Naive thymus-derived CD8-positive, alpha-beta T cell (primary cell): ENCODE measurements around the gene SHISA6. TPM values are rescaled to one million over a fixed set of nuclear protein-coding genes. Genes with fewer than 3 reads are reported as not detected.

Experiments used
- ATAC-seq, 2 donors: fragments of 150-1000 bp; cut with Tn5 transposase in 1 of 2; sonication (Bioruptor Pico), chemical (Tn5 transposase) in 1 of 2; 1 replicate in 1 of 2; 2 replicates in 1 of 2; pipeline ENCODE4 v1.10.0; 2021; ENCODE audit warnings: mild to moderate bottlenecking in 2 of 2, moderate library complexity in 2 of 2
- POLR2A ChIA-PET: fragments of 350-600 bp; sonication (Branson Sonifier 250); formaldehyde crosslinking; loops from one replicate; lab custom pipeline; 2021; ENCODE audit warnings: antibody characterized with exemption; lab: Charles Lee
- DNase-seq, 10 donors: peaks; one replicate each; pipeline versions ENCODE4 v3.0.0 to v3.0.0-alpha.2; 2020 to 2022
- H3K27ac Mint-ChIP-seq, 10 donors: one replicate each; pipeline ENCODE4 v1.8.0; 2020 to 2022; ENCODE audit warnings: mild to moderate bottlenecking in 10 of 10, mixed read lengths in 10 of 10, moderate library complexity in 4 of 10, inconsistent platforms in 1 of 10
- H3K27me3 Mint-ChIP-seq, 5 donors: one replicate each; pipeline ENCODE4 v1.8.0; 2021 to 2022; ENCODE audit warnings: mixed read lengths in 5 of 5
- H3K36me3 Mint-ChIP-seq, 3 donors: one replicate each; pipeline ENCODE4 v1.8.0; 2020 to 2022; ENCODE audit warnings: mixed read lengths in 3 of 3, mild to moderate bottlenecking in 2 of 3, inconsistent platforms in 1 of 3
- H3K4me1 Mint-ChIP-seq, 4 donors: one replicate each; pipeline ENCODE4 v1.8.0; 2021 to 2022; ENCODE audit warnings: mixed read lengths in 4 of 4
- H3K4me3 Mint-ChIP-seq, 10 donors: one replicate each; pipeline ENCODE4 v1.8.0; 2020 to 2022; ENCODE audit warnings: mild to moderate bottlenecking in 10 of 10, mixed read lengths in 10 of 10, moderate library complexity in 6 of 10, inconsistent platforms in 1 of 10
- H3K9me3 Mint-ChIP-seq, 9 donors: one replicate each; pipeline ENCODE4 v1.8.0; 2020 to 2022; ENCODE audit warnings: mixed read lengths in 9 of 9, mild to moderate bottlenecking in 3 of 9, inconsistent platforms in 1 of 9, moderate library complexity in 1 of 9
- polyA plus RNA-seq, 3 donors: library from polyadenylated mRNA; unstranded; fragments of 300-500 nt; fragmentation: Illumina TruSeq; gene quantifications; one replicate each; pipeline ENCODE4 v1.2.3, GENCODE V29; 2021
- total RNA-seq, 8 experiments: library from RNA in 2 of 8; stranded (reverse) in 2 of 8; gene quantifications; one replicate each; pipeline ENCODE4 v1.2.3 and lab custom pipeline; 2021 to 2026

The SHISA6 gene
- total and polyA plus RNA-seq, 5 experiments from 2014 or later: not detected

- no peaks in the 10 kb centered on the region for H3K4me1 Mint-ChIP-seq
- DNase-seq (no peak), ATAC-seq (no peak)
- H3K36me3 Mint-ChIP-seq: no peaks in the 10 kb centered on the region
- peaks cover 0 to 11% (median 3%) of the 10 kb centered on the region in 5 donors for H3K27me3 Mint-ChIP-seq
- no peak overlapping the region for H3K27ac Mint-ChIP-seq
- no peak overlapping the region for H3K4me3 Mint-ChIP-seq
- POLR2A ChIA-PET: no interaction called here
- peaks cover 0 to 16% (median 0%) of the 10 kb centered on the region in 9 donors for H3K9me3 Mint-ChIP-seq
Measured at GRCh38 chr17:11273596-11273995, 32.6 kb downstream of the SHISA6 start.

GRCh38 chr17:11274106-11274505 is 33.1 kb downstream of the SHISA6 start:
- Mint-ChIP-seq H3K36me3 (no peaks in the 10 kb centered on the region), H3K27ac (no peak overlapping the region), H3K4me3 (no peak overlapping the region), H3K4me1 (no peaks in the 10 kb centered on the region), H3K9me3 (peaks cover 0 to 16% (median 0%) of the 10 kb centered on the region in 9 donors), H3K27me3 (peaks cover 0 to 11% (median 3%) of the 10 kb centered on the region in 5 donors)
- DNase-seq: no peak
- ATAC-seq: no peak
- POLR2A ChIA-PET: no interaction called here

GRCh38 chr17:11276486-11276885 is 35.5 kb downstream of the SHISA6 start:
- Mint-ChIP-seq H3K4me3 (no peak overlapping the region), H3K27ac (no peak overlapping the region), H3K27me3 (peaks cover 0 to 11% (median 3%) of the 10 kb centered on the region in 5 donors), H3K9me3 (peaks cover 0 to 22% (median 7%) of the 10 kb centered on the region in 9 donors), H3K4me1 (no peaks in the 10 kb centered on the region), H3K36me3 (no peaks in the 10 kb centered on the region)
- ATAC-seq (no peak), DNase-seq (no peak)
- POLR2A ChIA-PET: no interaction called here

GRCh38 chr17:11278186-11278991 is 37.4 kb downstream of the SHISA6 start:
- H3K27me3 Mint-ChIP-seq: no peaks in the 10 kb centered on the region
- ATAC-seq: no peak
- DNase-seq: no peak
- no peak overlapping the region for H3K4me3 Mint-ChIP-seq
- no peak overlapping the region for H3K27ac Mint-ChIP-seq
- POLR2A ChIA-PET: no interaction called here
- no peaks in the 10 kb centered on the region for H3K36me3 Mint-ChIP-seq
- H3K4me1 Mint-ChIP-seq: no peaks in the 10 kb centered on the region
- peaks cover 0 to 25% (median 9%) of the 10 kb centered on the region in 9 donors for H3K9me3 Mint-ChIP-seq

DNA sequence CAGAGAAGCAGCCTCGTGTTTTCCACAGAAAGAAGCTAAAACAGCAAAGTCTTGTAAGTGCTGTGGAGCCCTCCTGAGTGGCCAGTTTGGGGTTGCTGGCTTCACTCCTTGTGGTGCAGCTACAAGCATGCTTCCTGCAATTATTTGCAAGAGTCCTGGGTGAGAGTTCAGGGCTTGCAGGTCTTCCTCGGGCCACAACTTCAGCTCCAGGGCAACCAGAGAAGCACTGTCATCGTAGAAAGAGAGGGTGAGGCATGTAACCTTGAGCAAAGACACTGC is 37.9 kb downstream of the SHISA6 start:
- H3K4me1 Mint-ChIP-seq: no peaks in the 10 kb centered on the region
- peaks cover 0 to 25% (median 9%) of the 10 kb centered on the region in 9 donors for H3K9me3 Mint-ChIP-seq
- H3K36me3 Mint-ChIP-seq: no peaks in the 10 kb centered on the region
- POLR2A ChIA-PET: no interaction called here
- no peak for ATAC-seq
- no peak overlapping the region for H3K27ac Mint-ChIP-seq
- DNase-seq: no peak
- H3K27me3 Mint-ChIP-seq: no peaks in the 10 kb centered on the region
- H3K4me3 Mint-ChIP-seq: no peak overlapping the region

DNA sequence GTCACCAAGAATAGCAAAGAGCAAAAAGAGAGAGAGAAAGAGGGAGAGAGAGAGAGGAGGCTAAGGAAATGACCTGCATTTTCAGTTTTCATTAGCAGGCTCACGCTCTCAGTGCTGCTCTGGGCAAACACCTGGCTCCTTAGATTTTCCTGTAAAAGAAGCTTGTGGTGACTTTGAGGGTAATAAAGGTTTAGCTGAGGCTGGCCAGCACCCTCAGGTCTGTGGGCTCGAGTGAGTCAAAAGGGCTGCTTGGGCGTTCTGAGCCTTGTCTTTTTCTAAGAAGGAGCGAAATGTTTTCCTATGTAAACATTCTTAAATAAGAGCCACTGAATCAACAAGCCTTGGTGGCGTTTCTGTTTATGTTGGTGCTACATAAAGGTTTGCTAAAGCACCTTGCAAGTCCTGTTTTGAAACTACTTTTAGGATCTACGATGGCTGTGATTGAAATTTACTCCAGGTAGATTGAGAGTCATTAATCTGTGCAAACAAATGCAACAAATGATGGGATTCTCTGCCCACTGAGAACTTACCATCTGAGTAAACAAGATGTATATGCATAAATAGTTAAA is 38.8 kb downstream of the SHISA6 start:
- Mint-ChIP-seq H3K27me3 (no peaks in the 10 kb centered on the region), H3K4me3 (no peak overlapping the region), H3K4me1 (no peaks in the 10 kb centered on the region), H3K36me3 (no peaks in the 10 kb centered on the region), H3K9me3 (peaks cover 6 to 30% (median 11%) of the 10 kb centered on the region in 9 donors), H3K27ac (no peak overlapping the region)
- ATAC-seq (no peak), DNase-seq (no peak)
- POLR2A ChIA-PET: no interaction called here

DNA sequence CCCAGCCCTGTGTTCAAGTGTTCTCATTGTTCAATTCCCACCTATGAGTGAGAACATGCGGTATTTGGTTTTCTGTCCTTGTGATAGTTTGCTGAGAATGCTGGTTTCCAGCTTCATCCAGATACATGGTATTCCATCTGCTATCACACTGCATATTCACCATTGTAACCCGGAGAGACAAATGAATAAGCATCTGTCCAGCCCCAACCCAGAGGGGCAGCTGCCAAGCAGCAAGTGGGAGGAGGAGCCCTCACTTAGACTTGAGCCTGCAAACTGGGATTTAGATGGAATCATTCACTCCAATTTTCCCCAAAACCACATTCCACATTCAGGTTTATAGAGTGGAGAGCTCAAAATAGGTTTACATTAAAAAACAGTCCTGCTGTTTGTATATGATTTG is 41.6 kb downstream of the SHISA6 start:
- H3K36me3 Mint-ChIP-seq: no peaks in the 10 kb centered on the region
- H3K27me3 Mint-ChIP-seq: peaks cover 0 to 3% (median 2%) of the 10 kb centered on the region in 5 donors
- no peak overlapping the region for H3K27ac Mint-ChIP-seq
- POLR2A ChIA-PET: no interaction called here
- H3K9me3 Mint-ChIP-seq: peaks cover 6 to 26% (median 12%) of the 10 kb centered on the region in 9 donors
- ATAC-seq (no peak), DNase-seq (no peak)
- H3K4me1 Mint-ChIP-seq: no peaks in the 10 kb centered on the region
- no peak overlapping the region for H3K4me3 Mint-ChIP-seq

- Mint-ChIP-seq H3K4me1 (no peaks in the 10 kb centered on the region), H3K9me3 (peaks cover 6 to 25% (median 11%) of the 10 kb centered on the region in 9 donors), H3K4me3 (no peak overlapping the region), H3K36me3 (no peaks in the 10 kb centered on the region), H3K27ac (no peak overlapping the region), H3K27me3 (peaks cover 0 to 3% (median 2%) of the 10 kb centered on the region in 5 donors)
- POLR2A ChIA-PET: no interaction called here
- no peak for ATAC-seq
- DNase-seq: no peak
Measured at GRCh38 chr17:11284811-11285210, 43.8 kb downstream of the SHISA6 start.

DNA sequence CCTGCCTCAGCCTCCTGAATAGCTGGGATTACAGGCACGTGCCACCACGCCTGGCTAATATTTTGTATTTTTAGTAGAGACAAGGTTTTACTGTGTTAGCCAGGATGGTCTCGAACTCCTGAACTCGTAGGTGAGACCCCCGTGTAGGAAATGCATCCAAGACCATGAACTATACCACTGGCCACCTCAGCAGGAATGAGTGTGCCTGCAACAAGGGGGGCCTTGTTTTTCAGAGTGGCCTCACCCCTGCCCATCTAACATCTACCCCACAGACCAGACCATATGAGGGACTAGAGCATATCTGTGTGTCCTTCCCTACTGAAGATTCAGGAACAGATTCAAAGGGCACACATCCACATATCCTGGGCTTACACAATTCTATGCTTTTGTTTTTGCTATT is 44.9 kb downstream of the SHISA6 start:
- Mint-ChIP-seq H3K9me3 (peaks cover 5 to 19% (median 8%) of the 10 kb centered on the region in 9 donors), H3K36me3 (no peaks in the 10 kb centered on the region), H3K4me1 (no peaks in the 10 kb centered on the region), H3K4me3 (no peak overlapping the region), H3K27me3 (peaks cover 0 to 3% (median 2%) of the 10 kb centered on the region in 5 donors), H3K27ac (no peak overlapping the region)
- DNase-seq (no peak), ATAC-seq (no peak)
- POLR2A ChIA-PET: no interaction called here

GRCh38 chr17:11287791-11288190 is 46.8 kb downstream of the SHISA6 start:
- Mint-ChIP-seq H3K27ac (no peak overlapping the region), H3K4me1 (no peaks in the 10 kb centered on the region), H3K9me3 (peaks cover 0 to 12% (median 7%) of the 10 kb centered on the region in 9 donors), H3K36me3 (no peaks in the 10 kb centered on the region), H3K27me3 (peaks cover 0 to 5% (median 3%) of the 10 kb centered on the region in 5 donors), H3K4me3 (no peak overlapping the region)
- POLR2A ChIA-PET: no interaction called here
- ATAC-seq (no peak), DNase-seq (no peak)

- Mint-ChIP-seq H3K9me3 (peaks cover 0 to 9% (median 0%) of the 10 kb centered on the region in 9 donors), H3K36me3 (no peaks in the 10 kb centered on the region), H3K4me3 (no peak overlapping the region), H3K27me3 (peaks cover 2 to 11% (median 7%) of the 10 kb centered on the region in 5 donors), H3K4me1 (no peaks in the 10 kb centered on the region), H3K27ac (no peak overlapping the region)
- ATAC-seq (no peak), DNase-seq (no peak)
- POLR2A ChIA-PET: no interaction called here
Measured at GRCh38 chr17:11290814-11291213, 49.8 kb downstream of the SHISA6 start.

DNA sequence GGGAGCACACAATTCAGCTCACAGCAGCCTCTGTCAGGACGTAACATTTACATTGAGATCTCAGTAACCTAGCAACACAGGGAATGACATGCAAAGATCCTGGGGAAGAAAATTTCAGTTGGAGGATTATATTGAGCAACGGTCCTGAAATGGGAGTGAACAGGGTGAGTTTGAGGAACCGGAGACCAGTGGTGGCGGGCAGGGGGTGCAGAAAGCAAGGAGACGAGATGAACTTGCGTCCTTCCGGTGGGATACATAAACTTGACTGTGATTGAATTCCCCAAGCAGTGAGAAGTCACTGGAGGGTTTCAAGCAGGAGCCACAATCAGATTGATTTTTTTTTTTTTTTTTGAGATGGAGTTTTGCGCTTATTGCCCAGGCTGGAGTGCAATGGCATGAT is 51.5 kb downstream of the SHISA6 start:
- DNase-seq (no peak), ATAC-seq (no peak)
- no peak overlapping the region for H3K27ac Mint-ChIP-seq
- POLR2A ChIA-PET: no interaction called here
- peaks cover 0 to 1% (median 0%) of the 10 kb centered on the region in 4 donors for H3K4me1 Mint-ChIP-seq
- peaks cover 0 to 7% (median 0%) of the 10 kb centered on the region in 9 donors for H3K9me3 Mint-ChIP-seq
- no peaks in the 10 kb centered on the region for H3K36me3 Mint-ChIP-seq
- peaks cover 2 to 17% (median 6%) of the 10 kb centered on the region in 5 donors for H3K27me3 Mint-ChIP-seq
- no peak overlapping the region for H3K4me3 Mint-ChIP-seq

DNA sequence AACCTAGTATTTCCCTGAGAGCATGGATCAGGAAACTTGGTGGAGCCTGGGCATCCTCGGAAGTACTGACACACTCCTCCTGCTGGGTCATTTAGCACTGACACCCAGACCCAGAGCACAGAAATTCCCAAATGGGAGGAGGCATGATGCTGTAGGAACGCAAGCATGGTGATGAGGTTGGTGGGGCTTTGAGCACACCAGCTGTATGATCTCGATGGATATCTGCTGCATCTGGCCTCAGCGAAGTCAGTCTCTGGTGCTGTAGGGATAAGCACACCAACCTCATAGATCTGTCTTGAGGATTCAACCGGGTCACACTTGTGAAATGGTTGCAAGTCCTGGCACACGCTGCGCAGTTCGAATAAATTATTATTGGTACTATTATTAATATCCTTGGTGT is 52.5 kb downstream of the SHISA6 start:
- Mint-ChIP-seq H3K36me3 (no peaks in the 10 kb centered on the region), H3K4me1 (peaks cover 0 to 1% (median 0%) of the 10 kb centered on the region in 4 donors), H3K27ac (no peak overlapping the region), H3K4me3 (no peak overlapping the region), H3K27me3 (peaks cover 2 to 17% (median 6%) of the 10 kb centered on the region in 5 donors), H3K9me3 (peaks cover 0 to 7% (median 0%) of the 10 kb centered on the region in 9 donors)
- ATAC-seq: no peak
- DNase-seq: no peak
- POLR2A ChIA-PET: no interaction called here
